RWPE1 (cell line): ENCODE results near the gene L2HGDH.
A peak's percentile ranks its signal among the peaks of the same experiment; 100 is the strongest.

Experiments
- CTCF ChIA-PET: fragments of 350-600 bp; sonication (Branson Sonifier 250); formaldehyde crosslinking; extraction: SDS; loops from one replicate; lab custom pipeline; 2021; lab: Yijun Ruan, JAX
- POLR2A ChIA-PET: fragments of 400-600 bp; formaldehyde crosslinking; extraction: SDS; loops from one replicate; lab custom pipeline; 2020; ENCODE audit warnings: antibody characterized with exemption; ENCODE audit not compliant: low non-redundant PET; lab: Yijun Ruan, JAX
- DNase-seq: peaks from one replicate; pipeline ENCODE4 v3.0.0; 2012; ENCODE audit warnings: low spot score
- H3K27ac ChIP-seq: fragments of 450-650 bp; 2 replicates; pipeline ENCODE4 v1.5.1; 2017
- CTCF ChIP-seq: fragments of 450-650 bp; conservative IDR thresholded peaks from 2 replicates; pipeline ENCODE4 v1.5.1; 2017; ENCODE audit warnings: low read depth, mild to moderate bottlenecking

Gene L2HGDH

GRCh38 chr14:50242566-50243310 is 69.3 kb downstream of the L2HGDH start:
- no peak for TF ChIP-seq CTCF
- POLR2A ChIA-PET, result no interaction called here
- DNase-seq, result no peak
- no peak overlapping the region for H3K27ac ChIP-seq
- CTCF ChIA-PET, result interaction anchor here (0.6 kb wide), 1 partner anchor 17 kb away, joined by 4 read pairs; no protein-coding TSS in a partner anchor

- ChIA-PET CTCF (interaction anchor here (0.6 kb wide), 1 partner anchor 132 kb away, joined by 4 read pairs; no protein-coding TSS in a partner anchor), POLR2A (no interaction called here)
- TF ChIP-seq CTCF, result no peak
- H3K27ac ChIP-seq, result no peak overlapping the region
- DNase-seq, result no peak
Measured at GRCh38 chr14:50242096-50242495, 69.9 kb downstream of the L2HGDH start.

DNA sequence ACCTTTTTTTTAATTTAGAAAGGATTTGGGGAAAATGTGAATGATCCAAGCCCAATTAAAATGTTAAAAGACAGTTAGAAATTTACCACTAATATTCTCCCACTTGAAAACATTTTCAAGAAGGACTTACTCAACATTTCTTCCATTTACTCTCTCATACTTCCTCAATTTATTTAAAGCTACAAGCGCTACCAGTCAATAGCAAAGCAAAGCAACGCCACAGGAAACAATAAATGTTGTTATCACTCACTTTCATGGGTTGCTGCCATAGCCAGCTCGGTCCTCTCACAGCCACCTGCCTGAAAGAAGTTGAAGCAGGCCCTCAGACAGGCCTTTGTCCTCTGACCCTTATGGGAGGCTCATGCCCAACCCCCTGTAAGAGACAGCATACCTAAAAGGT is 74.6 kb downstream of the L2HGDH start:
- TF ChIP-seq CTCF, result no peak
- DNase-seq, result no peak
- H3K27ac ChIP-seq, result no peak overlapping the region
- CTCF ChIA-PET, result no interaction called here
- POLR2A ChIA-PET, result no interaction called here

GRCh38 chr14:50233951-50234250 is 78.1 kb downstream of the L2HGDH start:
- ChIA-PET POLR2A (no interaction called here), CTCF (interaction anchor here (0.6 kb wide), 2 partner anchors 368 to 562 kb away, joined by 4 to 5 read pairs; no protein-coding TSS in a partner anchor)
- no peak overlapping the region; the same call in 1 of the 2 replicates for H3K27ac ChIP-seq
- no peak for TF ChIP-seq CTCF
- DNase-seq, result no peak

GRCh38 chr14:50233166-50233950 is 78.7 kb downstream of the L2HGDH start:
- no peak for DNase-seq
- no peak for TF ChIP-seq CTCF
- no peak overlapping the region; the same call in 1 of the 2 replicates for H3K27ac ChIP-seq
- ChIA-PET POLR2A (no interaction called here), CTCF (interaction anchor here (0.5 to 0.6 kb wide), 3 partner anchors 89 to 562 kb away, joined by 3 to 5 read pairs (median 4); no protein-coding TSS in a partner anchor)

- no peak for DNase-seq
- TF ChIP-seq CTCF, result no peak
- POLR2A ChIA-PET, result no interaction called here
- H3K27ac ChIP-seq, result peak overlapping the region; percentile 95
- CTCF ChIA-PET, result no interaction called here
Measured at GRCh38 chr14:50232276-50232642, 79.8 kb downstream of the L2HGDH start.
